ENCODE data around the gene TESK2.

Gene TESK2

DNA sequence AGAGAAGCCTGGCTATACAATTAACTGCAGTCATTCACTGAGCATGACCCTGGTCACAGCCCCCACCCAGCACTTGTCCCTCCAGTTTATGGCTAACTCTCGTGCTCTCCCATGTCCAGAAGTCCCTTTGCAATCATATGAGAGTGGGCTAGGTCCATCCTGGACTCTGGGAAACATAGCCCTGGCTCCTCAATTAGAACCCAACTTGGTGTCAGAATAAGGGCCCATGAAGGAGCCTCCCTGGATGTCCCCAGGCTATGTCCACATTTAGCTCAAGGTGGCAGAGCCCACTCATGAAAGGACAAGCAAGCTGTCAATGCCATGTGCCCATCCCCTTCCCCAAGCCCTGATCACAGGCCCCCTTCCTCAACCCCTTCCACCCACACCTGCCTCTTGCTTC lies 191.7 kb downstream of the TESK2 start:
- DNase-seq, result no peak

DNA sequence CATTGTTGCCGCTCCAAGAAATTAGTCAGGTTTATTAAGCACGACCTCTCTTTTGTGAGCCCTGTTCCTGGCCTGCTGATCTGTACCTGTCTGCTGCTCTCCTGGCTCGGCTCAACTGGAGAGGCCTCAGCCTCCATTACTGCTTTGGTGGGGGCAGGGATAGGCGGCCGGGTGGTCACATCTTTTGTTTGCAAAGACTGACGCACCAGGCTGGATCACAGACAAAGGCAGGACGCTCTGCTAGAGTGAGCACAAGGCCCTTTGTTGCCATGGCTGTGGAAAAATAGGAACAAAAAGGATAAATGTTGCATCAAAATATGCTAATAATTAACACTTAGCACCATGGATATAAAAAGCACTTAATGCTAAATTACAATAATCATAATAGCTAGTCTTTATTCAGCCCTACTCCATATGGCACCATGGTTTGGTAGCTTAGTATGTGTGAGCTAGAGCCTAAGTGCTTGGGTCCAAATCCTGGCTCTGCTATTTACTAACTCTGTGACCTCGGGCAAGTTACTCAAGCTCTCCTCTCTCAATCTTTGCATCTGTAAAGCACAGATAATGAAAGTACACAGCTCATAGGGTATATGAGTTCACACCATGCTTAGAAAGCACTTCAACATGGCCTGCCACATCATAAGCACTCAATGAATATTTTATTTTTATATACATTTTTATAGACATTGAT lies 193.2 kb downstream of the TESK2 start:
- DNase-seq, result no peak
